B cell (primary cell): ENCODE results near the gene CCDC57. TPM values are rescaled to one million over a fixed set of nuclear protein-coding genes. Genes with fewer than 3 reads are reported as not detected.
A peak's percentile ranks its signal among the peaks of the same experiment; 100 is the strongest.

Source experiments
- ATAC-seq: fragments of 200-7000 bp; cut with Tn5 transposase; one replicate; pipeline ENCODE4 v1.10.0; 2021; ENCODE audit warnings: low read depth, mild to moderate bottlenecking, moderate number of reproducible peaks, moderate library complexity
- CTCF ChIA-PET: fragments of 350-600 bp; sonication (Branson Sonifier 250); formaldehyde crosslinking; loops from one replicate; lab custom pipeline; 2021; ENCODE audit warnings: antibody characterized with exemption, inconsistent platforms; lab: Charles Lee
- POLR2A ChIA-PET: fragments of 350-600 bp; sonication (Branson Sonifier 250); formaldehyde crosslinking; loops from one replicate; lab custom pipeline; 2021; ENCODE audit warnings: antibody characterized with exemption; lab: Charles Lee
- DNase-seq: peaks from one replicate; pipeline ENCODE4 v3.0.0; 2013
- H2AFZ ChIP-seq: 2 replicates; pipeline ENCODE4 v1.6.1; 2012; ENCODE audit warnings: mild to moderate bottlenecking, low read depth, low read length; ENCODE audit not compliant: insufficient read depth, poor library complexity, severe bottlenecking
- H3K27ac ChIP-seq, 2 donors: 1 replicate in 1 of 2; 2 replicates in 1 of 2; pipeline ENCODE4 v1.5.1; 2012 to 2013; ENCODE audit warnings: low read length in 2 of 2, mild to moderate bottlenecking in 2 of 2, moderate library complexity in 1 of 2
- H3K27me3 ChIP-seq, 4 experiments: fragments of 200-600 bp in 1 of 4; sonication (generic) in 1 of 4; replicated peaks in 1 of 4; 1 replicate in 2 of 4; 2 replicates in 2 of 4; pipeline versions ENCODE4 v1.6.1 to v1.7.0; 2013 to 2016; ENCODE audit warnings: low read length in 3 of 4, mild to moderate bottlenecking in 2 of 4, mixed read lengths in 1 of 4, moderate library complexity in 1 of 4; ENCODE audit not compliant: insufficient read depth in 4 of 4, control insufficient read depth in 3 of 4; ENCODE audit errors: control extremely low read depth in 1 of 4
- H3K36me3 ChIP-seq, 2 experiments: replicated peaks in 1 of 2; 1 replicate in 1 of 2; 2 replicates in 1 of 2; pipeline versions ENCODE4 v1.6.1 to v1.7.1; 2013; ENCODE audit warnings: low read length in 1 of 2; ENCODE audit not compliant: insufficient read depth in 2 of 2, control insufficient read depth in 1 of 2; ENCODE audit errors: control extremely low read depth in 1 of 2, extremely low read depth in 1 of 2
- H3K4me1 ChIP-seq, 2 donors: fragments of 200-600 bp in 1 of 2; sonication (generic) in 1 of 2; 1 replicate in 1 of 2; 2 replicates in 1 of 2; pipeline versions ENCODE4 v1.5.1 to v1.6.1; 2013 to 2017; ENCODE audit warnings: low read length in 2 of 2; ENCODE audit not compliant: control insufficient read depth in 2 of 2, insufficient read depth in 2 of 2
- H3K4me2 ChIP-seq: replicated peaks from 2 replicates; pipeline ENCODE3; 2012; ENCODE audit warnings: mild to moderate bottlenecking, low read depth, low read length; ENCODE audit not compliant: poor library complexity, severe bottlenecking
- H3K4me3 ChIP-seq, 5 experiments: fragments of 200-600 bp in 1 of 5; sonication (generic) in 1 of 5; 1 replicate in 3 of 5; 2 replicates in 2 of 5; pipeline versions ENCODE4 v1.5.1 to v1.7.0; 2011 to 2016; ENCODE audit warnings: low read length in 4 of 5, mild to moderate bottlenecking in 4 of 5, low read depth in 2 of 5, control low read depth in 1 of 5, moderate library complexity in 1 of 5; ENCODE audit not compliant: insufficient read depth in 1 of 5; ENCODE audit errors: control extremely low read depth in 1 of 5, extremely low read depth in 1 of 5
- H3K79me2 ChIP-seq: fragments of 200-600 bp; sonication (generic); one replicate; pipeline ENCODE4 v1.6.0; 2016; ENCODE audit warnings: low read length; ENCODE audit not compliant: control insufficient read depth, insufficient read depth
- H3K9ac ChIP-seq: fragments of 200-600 bp; sonication (generic); 2 replicates; pipeline ENCODE4 v1.6.1; 2017; ENCODE audit warnings: mild to moderate bottlenecking, low read length, moderate library complexity
- H3K9me3 ChIP-seq, 3 donors: one replicate each; pipeline versions ENCODE4 v1.6.1 to v1.7.1; 2013; ENCODE audit warnings: low read length in 2 of 3; ENCODE audit not compliant: control insufficient read depth in 2 of 3, insufficient read depth in 1 of 3; ENCODE audit errors: control extremely low read depth in 1 of 3
- H4K20me1 ChIP-seq: 2 replicates; pipeline ENCODE4 v1.6.0; 2012; ENCODE audit warnings: mild to moderate bottlenecking, low read length; ENCODE audit not compliant: insufficient read depth, control insufficient read depth, poor library complexity, severe bottlenecking
- H3K27ac Mint-ChIP-seq: one replicate; pipeline ENCODE4 v1.8.0; 2021; ENCODE audit warnings: mixed read lengths
- H3K27me3 Mint-ChIP-seq: one replicate; pipeline ENCODE4 v1.8.0; 2021; ENCODE audit warnings: mixed read lengths
- H3K4me1 Mint-ChIP-seq: one replicate; pipeline ENCODE4 v1.8.0; 2021; ENCODE audit warnings: mixed read lengths
- H3K4me3 Mint-ChIP-seq: one replicate; pipeline ENCODE4 v1.8.0; 2021; ENCODE audit warnings: mixed read lengths
- H3K9me3 Mint-ChIP-seq: one replicate; pipeline ENCODE4 v1.8.0; 2022; ENCODE audit warnings: mixed read lengths; ENCODE audit not compliant: insufficient read depth
- CTCF ChIP-seq: fragments of 200-600 bp; IDR thresholded peaks from one replicate; pipeline ENCODE4 v1.8.0; 2022; ENCODE audit warnings: antibody characterized with exemption, mild to moderate bottlenecking
- EZH2 ChIP-seq: IDR thresholded peaks from 2 replicates; pipeline ENCODE4 v1.6.1; 2012; ENCODE audit warnings: borderline replicate concordance, low read depth, mild to moderate bottlenecking, moderate library complexity, low read length; ENCODE audit not compliant: insufficient read depth, poor library complexity, severe bottlenecking
- WGBS: methylation state at CpG from one replicate; pipeline ENCODE4 v1.1.5; 2013; ENCODE audit warnings: missing lambda C conversion rate; ENCODE audit not compliant: insufficient coverage; 5-methylcytosine and 5-hydroxymethylcytosine counted together
- intact Hi-C: fragments of 100-400 bp; cut with micrococcal nuclease; formaldehyde crosslinking; loops from one replicate; pipeline ENCODE4 v1.10.0; 2022
- polyA plus RNA-seq: library from polyadenylated mRNA; depleted of rRNA; stranded (reverse); fragments of >200 nt; gene quantifications from 2 replicates; pipeline ENCODE4 v1.2.3, GENCODE V29; 2012
- total RNA-seq, 2 donors: library from RNA; stranded (reverse); fragments of 120-200 nt in 1 of 2; gene quantifications; 1 replicate in 1 of 2; 2 replicates in 1 of 2; pipeline versions ENCODE4 v1.2.3 to v1.2.4, GENCODE V29; 2013 to 2022

CCDC57 gene
- total and polyA plus RNA-seq, 2 donors (not counting 1 experiment from before 2014, with no cell fraction given) = 49.7 to 67.2 TPM

GRCh38 chr17:82217530-82218204 lies 5.0 kb upstream of the CCDC57 start:
- no peaks in the 10 kb centered on the region for H3K9me3 ChIP-seq
- H3K79me2 ChIP-seq = no peaks in the 10 kb centered on the region
- Mint-ChIP-seq H3K27me3 (no peaks in the 10 kb centered on the region), H3K4me3 (no peak overlapping the region), H3K9me3 (no peaks in the 10 kb centered on the region), H3K27ac (no peak overlapping the region), H3K4me1 (peaks cover 27% of the 10 kb centered on the region)
- no peak overlapping the region for H3K4me3 ChIP-seq
- no peak for ATAC-seq
- H2AFZ ChIP-seq = no peak overlapping the region
- TF ChIP-seq CTCF = no peak
- no peak for TF ChIP-seq EZH2
- no peak overlapping the region for H3K9ac ChIP-seq
- peaks cover 24 to 32% of the 10 kb centered on the region in 2 donors for H3K4me1 ChIP-seq
- ChIA-PET POLR2A (interaction anchor here (0.7 kb wide), 1 partner anchor 12 kb away, joined by 3 read pairs; no protein-coding TSS in a partner anchor), CTCF (no interaction called here)
- WGBS = 75% methylated on average over 14 of the region's 21 CpGs
- no peaks in the 10 kb centered on the region for H3K36me3 ChIP-seq
- intact Hi-C loops = loop anchor here (2.0 to 10.0 kb wide), 2 partner anchors 79 to 123 kb away; partner anchors contain the start of gene FASN
- H3K27ac ChIP-seq = peak overlapping the region; percentile 81 to 86
- peak overlapping the region; percentile 77 for H3K4me2 ChIP-seq
- no peaks in the 10 kb centered on the region for H3K27me3 ChIP-seq
- DNase-seq = no peak
- no peaks in the 10 kb centered on the region for H4K20me1 ChIP-seq

- H3K27me3 ChIP-seq = no peaks in the 10 kb centered on the region
- ATAC-seq (no peak), DNase-seq (no peak)
- H3K9ac ChIP-seq = peak overlapping the region; percentile 11
- TF ChIP-seq EZH2 = no peak
- no peak for TF ChIP-seq CTCF
- no peak overlapping the region for H3K4me3 ChIP-seq
- ChIA-PET CTCF (interaction anchor here (1.7 kb wide), 1 partner anchor 19 kb away, joined by 6 read pairs; no protein-coding TSS in a partner anchor), POLR2A (interaction anchor here (1.5 to 6.3 kb wide), 3 partner anchors 11 to 18 kb away, joined by 3 to 46 read pairs (median 9); partner anchors contain the start of gene SLC16A3)
- H3K9me3 ChIP-seq = no peaks in the 10 kb centered on the region
- H3K27ac ChIP-seq = peak overlapping the region; percentile 81 to 86
- peaks cover 24 to 33% of the 10 kb centered on the region in 2 donors for H3K4me1 ChIP-seq
- no peaks in the 10 kb centered on the region for H3K36me3 ChIP-seq
- H3K27me3 Mint-ChIP-seq = no peaks in the 10 kb centered on the region
- intact Hi-C loops = loop anchor here (2.0 to 10.0 kb wide), 2 partner anchors 80 to 122 kb away; partner anchors contain the start of gene FASN
- H3K4me2 ChIP-seq = peak overlapping the region; percentile 77
- peak overlapping the region; percentile 72 for H3K4me3 Mint-ChIP-seq
- WGBS = 77% methylated on average over 12 of the region's 12 CpGs
- H3K4me1 Mint-ChIP-seq = peaks cover 27% of the 10 kb centered on the region
- H2AFZ ChIP-seq = peak overlapping the region; percentile 76
- peaks cover 2% of the 10 kb centered on the region for H3K79me2 ChIP-seq
- H4K20me1 ChIP-seq = no peaks in the 10 kb centered on the region
- H3K27ac Mint-ChIP-seq = peak overlapping the region; percentile 95
- H3K9me3 Mint-ChIP-seq = no peaks in the 10 kb centered on the region
These were observed 4.5 kb upstream of the CCDC57 start for GRCh38 chr17:82217120-82217529.
